Sigmoid colon (tissue), 7 donors: Measurements from ENCODE around the gene B4GALNT2. TPM values are rescaled to one million over a fixed set of nuclear protein-coding genes. Genes with fewer than 3 reads are reported as not detected.

Experiments used
- DNase-seq: peaks from one replicate; pipeline ENCODE4 v3.0.0-alpha.2; 2019
- H3K27ac ChIP-seq, 4 donors: fragments of 200-600 bp; sonication (generic); one replicate each; pipeline ENCODE4 v1.5.1; 2016 to 2019; ENCODE audit warnings: mild to moderate bottlenecking in 1 of 4
- H3K27me3 ChIP-seq, 3 donors: fragments of 200-600 bp; sonication (generic); one replicate each; pipeline ENCODE4 v1.5.1; 2019; ENCODE audit warnings: mild to moderate bottlenecking in 1 of 3
- H3K36me3 ChIP-seq, 4 donors: fragments of 200-600 bp; sonication (generic); one replicate each; pipeline ENCODE4 v1.5.1; 2016 to 2019
- H3K4me1 ChIP-seq, 4 donors: fragments of 200-600 bp; sonication (generic); one replicate each; pipeline ENCODE4 v1.5.1; 2017 to 2019
- H3K4me3 ChIP-seq, 4 donors: fragments of 200-600 bp; sonication (generic); one replicate each; pipeline ENCODE4 v1.5.1; 2017 to 2019; ENCODE audit warnings: mild to moderate bottlenecking in 2 of 4, moderate library complexity in 1 of 4
- H3K9me3 ChIP-seq, 4 donors: fragments of 200-600 bp in 3 of 4; sonication (generic) in 3 of 4; one replicate each; pipeline versions ENCODE4 v1.5.1 to v1.6.1; 2013 to 2019
- EP300 ChIP-seq, 4 donors: sonication (generic); formaldehyde crosslinking; IDR thresholded peaks; one replicate each; pipeline ENCODE4 v1.6.1; 2017; ENCODE audit warnings: antibody characterized with exemption in 4 of 4
- POLR2A ChIP-seq, 2 donors: fragments of 450-650 bp; IDR thresholded peaks; one replicate each; pipeline ENCODE4 v1.6.1; 2016; ENCODE audit warnings: antibody characterized with exemption in 2 of 2, mild to moderate bottlenecking in 2 of 2, moderate library complexity in 2 of 2
- POLR2AphosphoS5 ChIP-seq, 4 donors: sonication (generic); formaldehyde crosslinking; IDR thresholded peaks; one replicate each; pipeline ENCODE4 v1.6.1; 2017; ENCODE audit warnings: antibody characterized with exemption in 4 of 4
- WGBS, 2 donors: extraction: QIAGEN DNeasy Blood & Tissue Kit; methylation state at CpG; one replicate each; pipeline ENCODE4 v1.1.7; 2013; 5-methylcytosine and 5-hydroxymethylcytosine counted together
- intact Hi-C: fragments of 100-400 bp; cut with DNase I; formaldehyde crosslinking; loops from one replicate; pipeline ENCODE4 v1.15.1; 2023
- polyA plus RNA-seq, 3 donors: library from polyadenylated mRNA; stranded (reverse); fragments of 200-250 nt; gene quantifications; one replicate each; pipeline ENCODE4 v1.2.3, GENCODE V29; 2013
- total RNA-seq, 4 donors: library from RNA; depleted of rRNA; stranded (reverse); fragments of >200 nt; gene quantifications; one replicate each; pipeline ENCODE4 v1.1.0, GENCODE V29; 2016
- TF ChIP-seq, protein P1 (sequence below), 4 experiments: fragments of 450-650 bp in 3 of 4; fragments of 200-600 bp in 1 of 4; IDR thresholded peaks; one replicate each; pipeline ENCODE4 v1.5.1; 2016 to 2019; ENCODE audit warnings: antibody characterized with exemption in 4 of 4, mild to moderate bottlenecking in 3 of 4, moderate library complexity in 2 of 4
- donor health status: healthy with polysubstance abuse.
- donor health status: Bipolar disorder and iron deficiency.
- donor health status: healthy.

The B4GALNT2 gene
- total and polyA plus RNA-seq, 7 donors: 2.4 to 4.1 (median 3.9) TPM; not detected in 4

DNA sequence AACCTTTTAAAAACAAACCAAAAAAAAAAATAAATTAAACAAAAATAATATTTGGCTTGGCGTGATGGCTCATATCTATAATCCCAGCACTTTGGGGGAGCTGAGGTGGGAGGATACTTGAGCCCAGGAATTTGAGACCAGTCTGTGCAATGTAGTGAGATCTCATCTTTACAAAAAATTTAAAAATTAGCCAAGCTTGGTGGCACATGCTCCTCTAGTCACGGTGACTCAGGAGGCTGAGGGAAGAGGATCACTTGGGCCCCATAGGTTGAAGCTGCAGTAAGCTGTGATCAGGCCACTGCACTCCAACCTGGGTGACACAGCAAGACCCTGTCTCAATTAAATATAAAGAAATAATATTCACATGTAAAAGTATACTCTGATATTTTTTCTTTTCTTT is 65.6 kb downstream of the B4GALNT2 start:
- no peak for DNase-seq
- TF ChIP-seq, protein P1, sequence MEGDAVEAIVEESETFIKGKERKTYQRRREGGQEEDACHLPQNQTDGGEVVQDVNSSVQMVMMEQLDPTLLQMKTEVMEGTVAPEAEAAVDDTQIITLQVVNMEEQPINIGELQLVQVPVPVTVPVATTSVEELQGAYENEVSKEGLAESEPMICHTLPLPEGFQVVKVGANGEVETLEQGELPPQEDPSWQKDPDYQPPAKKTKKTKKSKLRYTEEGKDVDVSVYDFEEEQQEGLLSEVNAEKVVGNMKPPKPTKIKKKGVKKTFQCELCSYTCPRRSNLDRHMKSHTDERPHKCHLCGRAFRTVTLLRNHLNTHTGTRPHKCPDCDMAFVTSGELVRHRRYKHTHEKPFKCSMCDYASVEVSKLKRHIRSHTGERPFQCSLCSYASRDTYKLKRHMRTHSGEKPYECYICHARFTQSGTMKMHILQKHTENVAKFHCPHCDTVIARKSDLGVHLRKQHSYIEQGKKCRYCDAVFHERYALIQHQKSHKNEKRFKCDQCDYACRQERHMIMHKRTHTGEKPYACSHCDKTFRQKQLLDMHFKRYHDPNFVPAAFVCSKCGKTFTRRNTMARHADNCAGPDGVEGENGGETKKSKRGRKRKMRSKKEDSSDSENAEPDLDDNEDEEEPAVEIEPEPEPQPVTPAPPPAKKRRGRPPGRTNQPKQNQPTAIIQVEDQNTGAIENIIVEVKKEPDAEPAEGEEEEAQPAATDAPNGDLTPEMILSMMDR (IDR thresholded peaks at IDR 0.05): no peak
- no peaks in the 10 kb centered on the region for H3K27me3 ChIP-seq
- 89 to 92% methylated on average over 2 of the region's 2 CpGs for WGBS, 2 donors
- no peak overlapping the region for H3K27ac ChIP-seq
- H3K4me1 ChIP-seq: peaks cover 0 to 10% (median 8%) of the 10 kb centered on the region in 4 donors
- H3K9me3 ChIP-seq: no peaks in the 10 kb centered on the region
- H3K4me3 ChIP-seq: no peak overlapping the region
- H3K36me3 ChIP-seq: no peaks in the 10 kb centered on the region
- intact Hi-C loops: loop anchor here (10.0 kb wide), 2 partner anchors 217 to 293 kb away; partner anchors contain the start of genes PHB1 and UBE2Z

DNA sequence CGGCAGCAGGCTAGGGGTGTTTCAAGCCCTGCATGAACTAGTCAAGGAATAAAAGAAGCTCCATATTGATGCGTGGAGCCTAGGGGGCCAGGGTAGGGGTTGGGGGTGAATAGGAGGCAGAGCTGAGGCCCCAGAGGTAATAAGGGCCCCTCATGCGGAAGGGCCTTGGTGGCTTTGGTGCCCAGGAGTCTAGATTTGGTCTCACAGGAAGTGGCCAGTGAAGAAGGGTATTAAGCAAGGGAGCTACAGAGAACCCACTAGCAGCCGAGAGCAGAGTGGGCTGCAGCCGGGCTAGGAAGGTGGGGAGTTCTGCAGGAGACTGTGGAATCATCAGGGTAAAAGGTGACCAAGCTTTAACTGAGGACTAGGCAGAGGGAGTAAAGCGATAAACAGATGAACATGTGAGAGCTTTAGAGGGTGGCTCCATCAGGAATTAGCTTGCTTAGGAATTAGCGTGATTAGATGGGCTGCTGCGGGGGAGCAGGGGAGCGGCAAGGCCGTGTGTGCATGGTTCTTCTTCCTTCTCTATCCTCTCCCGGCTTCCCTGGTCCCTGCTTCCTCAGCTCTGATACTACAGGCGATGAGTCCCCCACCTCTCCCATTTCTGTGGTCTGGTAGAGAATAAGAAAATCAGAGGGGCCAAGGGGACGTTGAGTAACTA is 68.0 kb downstream of the B4GALNT2 start:
- no peaks in the 10 kb centered on the region for H3K4me1 ChIP-seq
- H3K4me3 ChIP-seq: no peak overlapping the region
- no peak for TF ChIP-seq POLR2A (IDR thresholded peaks at IDR 0.05)
- no peak for TF ChIP-seq POLR2AphosphoS5 (IDR thresholded peaks at IDR 0.05)
- TF ChIP-seq EP300 (IDR thresholded peaks at IDR 0.05): no peak
- TF ChIP-seq, protein P1 (IDR thresholded peaks at IDR 0.05): no peak
- H3K9me3 ChIP-seq: no peaks in the 10 kb centered on the region
- intact Hi-C loops: no loop called here
- WGBS, 2 donors: 92% methylated on average over 13 of the region's 13 CpGs
- no peaks in the 10 kb centered on the region for H3K36me3 ChIP-seq
- no peak for DNase-seq
- no peaks in the 10 kb centered on the region for H3K27me3 ChIP-seq
- H3K27ac ChIP-seq: no peak overlapping the region

DNA sequence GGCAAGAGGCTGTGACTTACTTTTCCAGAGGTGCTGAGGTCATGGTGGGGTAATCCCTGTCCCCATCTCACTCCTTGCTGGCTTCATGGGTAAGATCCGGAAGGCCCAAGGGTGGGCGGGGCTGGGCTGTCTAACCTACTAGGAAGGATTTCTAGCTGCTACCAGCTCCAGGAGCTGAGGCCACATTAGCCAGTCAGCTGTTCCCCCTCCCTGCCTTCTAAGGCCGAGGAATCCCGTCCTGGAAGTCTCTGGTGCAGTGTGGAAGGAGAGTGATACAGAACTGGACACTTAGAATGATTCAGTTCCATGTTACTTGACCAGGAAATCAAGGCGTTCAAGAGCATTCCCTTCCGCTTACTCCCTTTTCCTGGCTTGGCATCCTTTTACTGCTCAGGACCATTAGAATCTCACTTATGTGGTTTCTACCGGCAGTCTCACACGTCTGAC is 68.9 kb downstream of the B4GALNT2 start:
- Histone ChIP-seq H3K4me1 (no peaks in the 10 kb centered on the region), H3K27me3 (no peaks in the 10 kb centered on the region), H3K9me3 (no peaks in the 10 kb centered on the region), H3K27ac (peak overlapping the region in 1 of 4 donors; percentile 8), H3K36me3 (no peaks in the 10 kb centered on the region), H3K4me3 (no peak overlapping the region)
- no peak for TF ChIP-seq POLR2AphosphoS5 (IDR thresholded peaks at IDR 0.05)
- no peak for TF ChIP-seq EP300 (IDR thresholded peaks at IDR 0.05)
- TF ChIP-seq POLR2A (IDR thresholded peaks at IDR 0.05): no peak
- TF ChIP-seq, protein P1 (IDR thresholded peaks at IDR 0.05): no peak
- intact Hi-C loops: no loop called here
- 88 to 91% methylated on average over 8 of the region's 8 CpGs for WGBS, 2 donors
- no peak for DNase-seq

DNA sequence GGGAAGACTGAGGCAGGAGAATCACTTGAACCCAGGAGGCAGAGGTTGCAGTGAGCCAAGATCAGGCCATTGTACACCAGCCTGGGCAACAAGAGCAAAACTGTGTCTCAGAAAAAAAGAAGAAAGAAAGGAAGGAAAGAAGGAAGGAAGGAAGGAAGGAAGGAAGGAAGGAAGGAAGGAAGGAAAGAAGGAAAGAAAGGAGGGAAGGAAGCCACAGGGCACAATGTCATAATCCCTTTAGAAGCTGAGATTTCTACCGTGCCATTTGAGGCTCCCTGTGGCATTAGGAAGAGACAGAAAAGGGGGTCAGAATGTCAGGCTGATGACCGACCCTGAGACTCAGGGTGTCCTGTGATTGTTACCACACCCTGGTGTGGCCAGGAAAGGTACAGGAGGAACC is 71.2 kb downstream of the B4GALNT2 start:
- Histone ChIP-seq H3K9me3 (no peaks in the 10 kb centered on the region), H3K36me3 (no peaks in the 10 kb centered on the region), H3K4me3 (no peak overlapping the region), H3K4me1 (no peaks in the 10 kb centered on the region), H3K27me3 (no peaks in the 10 kb centered on the region), H3K27ac (no peak overlapping the region)
- WGBS, 2 donors: 62 to 77% methylated on average over 2 of the region's 2 CpGs
- intact Hi-C loops: no loop called here
- TF ChIP-seq POLR2A (IDR thresholded peaks at IDR 0.05) (no peak), POLR2AphosphoS5 (IDR thresholded peaks at IDR 0.05) (no peak)
- TF ChIP-seq, protein P1 (IDR thresholded peaks at IDR 0.05): no peak
- no peak for DNase-seq

DNA sequence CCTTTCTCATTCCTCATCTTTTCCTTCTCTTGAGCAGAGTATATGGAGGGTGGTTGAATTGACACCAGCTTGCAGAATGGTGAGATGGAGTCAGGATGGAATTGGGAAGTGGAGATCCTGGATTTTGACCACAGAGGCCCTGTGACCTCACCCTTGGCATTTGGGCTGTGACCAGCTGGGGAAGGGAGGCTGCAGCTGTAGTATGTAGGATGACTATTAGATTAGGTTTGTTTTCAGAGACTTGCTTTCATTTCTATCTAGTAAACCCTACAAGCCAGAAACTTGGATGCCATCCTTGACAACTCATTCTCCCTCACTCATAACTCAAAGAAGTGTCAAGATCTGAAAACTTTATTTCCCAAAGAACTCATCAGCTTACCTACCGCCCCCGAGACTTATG is 71.9 kb downstream of the B4GALNT2 start:
- 95 to 98% methylated on average over 2 of the region's 2 CpGs for WGBS, 2 donors
- Histone ChIP-seq H3K4me1 (no peaks in the 10 kb centered on the region), H3K27me3 (peaks cover 0 to 7% (median 0%) of the 10 kb centered on the region in 3 donors), H3K4me3 (no peak overlapping the region), H3K27ac (no peak overlapping the region), H3K36me3 (no peaks in the 10 kb centered on the region), H3K9me3 (no peaks in the 10 kb centered on the region)
- no peak for DNase-seq
- TF ChIP-seq, protein P1 (IDR thresholded peaks at IDR 0.05): no peak
- TF ChIP-seq POLR2A (IDR thresholded peaks at IDR 0.05): no peak
- no peak for TF ChIP-seq POLR2AphosphoS5 (IDR thresholded peaks at IDR 0.05)
- no peak for TF ChIP-seq EP300 (IDR thresholded peaks at IDR 0.05)
- intact Hi-C loops: no loop called here
